ENCODE measurements around the gene PTPRE.

The PTPRE gene

GRCh38 chr10:127882801-127883459 is 24.0 kb upstream of the PTPRE start:
- Histone ChIP-seq H4K20me1 (ENCODE audit: insufficient read depth, low read length, poor library complexity, severe bottlenecking) (no peaks in the 10 kb centered on the region), H3K9me2 (replicated peaks; ENCODE audit: low read depth, low read length) (no peaks in the 10 kb centered on the region), H3K9me3 (ENCODE audit: insufficient read depth, low read depth, low read length) (no peaks in the 10 kb centered on the region), H3K4me1 (ENCODE audit: insufficient read depth, low read length, poor library complexity, severe bottlenecking) (peaks cover 18% of the 10 kb centered on the region), H3K79me2 (ENCODE audit: insufficient read depth, low read length) (no peaks in the 10 kb centered on the region), H3F3A (ENCODE audit: low read depth) (no peaks in the 10 kb centered on the region), H2AFZ (ENCODE audit: low read length) (no peak overlapping the region), H3K36me3 (ENCODE audit: insufficient read depth, low read length) (no peaks in the 10 kb centered on the region), H3K4me3 (ENCODE audit: low read length, poor library complexity, severe bottlenecking) (no peak overlapping the region), H3K9ac (ENCODE audit: low read depth, low read length, poor library complexity, severe bottlenecking) (no peak overlapping the region), H3K4me2 (ENCODE audit: low read depth, low read length, poor library complexity, severe bottlenecking) (no peak overlapping the region), H3K27me3 (ENCODE audit: insufficient read depth, low read length, poor library complexity, severe bottlenecking) (no peaks in the 10 kb centered on the region)
- no peak for TF ChIP-seq CTCF (conservative IDR thresholded peaks at IDR 0.05; ENCODE audit: low read length)
- TF ChIP-seq EZH2phosphoT487 (IDR thresholded peaks at IDR 0.05; ENCODE audit: borderline replicate concordance) = no peak

GRCh38 chr10:127883516-127883915 is 23.4 kb upstream of the PTPRE start:
- H3K36me3 ChIP-seq (ENCODE audit: insufficient read depth, low read length) = no peaks in the 10 kb centered on the region
- H3K4me1 ChIP-seq (ENCODE audit: insufficient read depth, low read length, poor library complexity, severe bottlenecking) = peaks cover 18% of the 10 kb centered on the region
- H4K20me1 ChIP-seq (ENCODE audit: insufficient read depth, low read length, poor library complexity, severe bottlenecking) = no peaks in the 10 kb centered on the region
- H3F3A ChIP-seq (ENCODE audit: low read depth) = no peaks in the 10 kb centered on the region
- no peak overlapping the region for H3K9ac ChIP-seq (ENCODE audit: low read depth, low read length, poor library complexity, severe bottlenecking)
- TF ChIP-seq EZH2phosphoT487 (IDR thresholded peaks at IDR 0.05; ENCODE audit: borderline replicate concordance) = no peak
- TF ChIP-seq CTCF (conservative IDR thresholded peaks at IDR 0.05; ENCODE audit: low read length) = no peak
- H3K9me3 ChIP-seq (ENCODE audit: insufficient read depth, low read depth, low read length) = no peaks in the 10 kb centered on the region
- no peak overlapping the region for H2AFZ ChIP-seq (ENCODE audit: low read length)
- no peaks in the 10 kb centered on the region for H3K79me2 ChIP-seq (ENCODE audit: insufficient read depth, low read length)
- no peaks in the 10 kb centered on the region for H3K9me2 ChIP-seq (replicated peaks; ENCODE audit: low read depth, low read length)
- H3K27me3 ChIP-seq (ENCODE audit: insufficient read depth, low read length, poor library complexity, severe bottlenecking) = no peaks in the 10 kb centered on the region
- no peak overlapping the region for H3K4me2 ChIP-seq (ENCODE audit: low read depth, low read length, poor library complexity, severe bottlenecking)
- H3K4me3 ChIP-seq (ENCODE audit: low read length, poor library complexity, severe bottlenecking) = no peak overlapping the region

- TF ChIP-seq CTCF (conservative IDR thresholded peaks at IDR 0.05; ENCODE audit: low read length) = no peak
- TF ChIP-seq EZH2phosphoT487 (IDR thresholded peaks at IDR 0.05; ENCODE audit: borderline replicate concordance) = no peak
- peaks cover 18% of the 10 kb centered on the region for H3K4me1 ChIP-seq (ENCODE audit: insufficient read depth, low read length, poor library complexity, severe bottlenecking)
- H3K9me3 ChIP-seq (ENCODE audit: insufficient read depth, low read depth, low read length) = no peaks in the 10 kb centered on the region
- H4K20me1 ChIP-seq (ENCODE audit: insufficient read depth, low read length, poor library complexity, severe bottlenecking) = no peaks in the 10 kb centered on the region
- no peaks in the 10 kb centered on the region for H3K36me3 ChIP-seq (ENCODE audit: insufficient read depth, low read length)
- no peak overlapping the region for H3K4me2 ChIP-seq (ENCODE audit: low read depth, low read length, poor library complexity, severe bottlenecking)
- H3K9me2 ChIP-seq (replicated peaks; ENCODE audit: low read depth, low read length) = no peaks in the 10 kb centered on the region
- no peak overlapping the region for H3K4me3 ChIP-seq (ENCODE audit: low read length, poor library complexity, severe bottlenecking)
- no peaks in the 10 kb centered on the region for H3K79me2 ChIP-seq (ENCODE audit: insufficient read depth, low read length)
- no peak overlapping the region for H2AFZ ChIP-seq (ENCODE audit: low read length)
- no peaks in the 10 kb centered on the region for H3F3A ChIP-seq (ENCODE audit: low read depth)
- no peaks in the 10 kb centered on the region for H3K27me3 ChIP-seq (ENCODE audit: insufficient read depth, low read length, poor library complexity, severe bottlenecking)
- H3K9ac ChIP-seq (ENCODE audit: low read depth, low read length, poor library complexity, severe bottlenecking) = no peak overlapping the region
These were observed 22.4 kb upstream of the PTPRE start for GRCh38 chr10:127884501-127884900.

Data from Loucy (cell line).